GDM1 (cell line): ENCODE data around the gene ZNF646.
"Not testable (repeated sequence)": the region's sequence is repeated elsewhere in the genome, so short reads cannot be mapped to it uniquely, and the experiment has no call there.

ENCODE experiments used
- DNase-seq: peaks from one replicate; lab custom pipeline; 2025; lab: John Stamatoyannopoulos, UW

Gene ZNF646

DNA sequence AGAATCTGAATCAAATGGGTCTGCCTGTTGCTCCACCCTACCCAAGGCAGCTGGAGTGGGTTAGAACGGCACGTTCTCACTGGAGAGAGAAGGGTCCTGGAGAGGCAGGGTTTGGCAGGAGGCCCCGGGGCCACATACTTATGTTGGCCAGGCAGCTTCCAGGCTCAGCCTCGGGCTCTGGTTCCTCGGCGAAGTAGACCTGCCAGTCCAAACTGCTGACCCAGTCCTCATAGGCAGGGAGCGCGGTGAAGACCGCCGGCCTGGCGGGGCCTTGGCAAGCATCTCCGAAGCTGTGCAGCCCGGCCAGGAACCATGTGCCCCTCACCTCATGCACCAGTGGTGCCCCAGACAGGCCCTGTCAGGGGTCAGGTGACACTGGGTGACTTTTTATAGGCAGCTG, 9.8 kb downstream of the ZNF646 start:
- DNase-seq, result no peak

DNA sequence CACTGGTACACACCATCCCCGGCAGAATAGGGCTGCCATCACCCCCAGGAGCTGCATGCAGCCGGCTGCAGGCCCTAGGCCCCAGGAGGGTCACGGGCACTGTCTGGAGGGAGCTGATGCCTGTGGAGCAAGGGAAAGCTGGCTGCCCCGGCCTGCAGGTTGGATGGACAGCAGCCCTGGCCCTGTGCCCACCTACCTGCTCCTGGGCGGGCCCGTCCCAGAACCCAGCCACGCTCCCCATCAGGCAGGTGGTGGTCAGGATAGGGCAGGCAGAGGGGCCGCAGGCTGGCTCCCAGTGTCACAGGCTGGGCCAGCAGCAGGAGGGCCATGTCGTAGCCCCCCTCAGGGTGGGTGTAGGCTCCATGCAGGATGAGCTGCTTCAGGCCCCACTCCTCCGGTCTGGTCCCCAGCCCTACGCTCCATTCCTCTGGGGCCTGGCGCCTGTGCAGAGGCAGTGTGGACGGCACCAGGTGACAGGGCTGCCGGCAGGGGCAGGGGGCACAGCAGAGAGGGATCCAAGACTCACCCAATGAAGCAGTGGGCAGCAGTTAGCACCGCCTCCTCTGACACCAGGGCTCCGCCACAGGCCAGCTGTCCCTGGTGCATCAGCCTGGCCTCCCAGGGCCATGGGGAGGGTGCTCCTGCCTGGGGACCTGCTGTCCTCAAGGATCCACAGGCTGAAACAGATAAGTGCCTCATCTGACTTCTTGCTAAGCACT, 10.5 kb downstream of the ZNF646 start:
- DNase-seq, result no peak

DNA sequence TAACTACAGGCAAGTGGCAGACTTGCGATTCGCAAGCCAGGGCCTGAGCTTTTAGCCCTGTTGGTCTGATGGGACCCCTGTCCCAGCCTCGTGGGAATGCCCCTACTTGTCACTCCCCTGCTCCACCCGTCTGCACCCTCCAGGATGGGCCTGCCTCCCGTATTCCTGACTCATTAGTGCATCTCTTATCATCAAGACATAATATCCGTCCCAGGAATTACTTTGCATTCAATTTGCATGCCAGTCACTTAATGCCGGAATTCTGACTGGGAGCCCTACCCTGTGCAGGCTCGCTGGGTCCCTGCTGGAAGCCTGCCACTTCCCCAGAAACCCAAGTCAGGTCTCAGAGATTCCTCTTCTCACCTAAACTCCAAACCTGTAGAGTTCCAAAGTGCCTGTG, 11.2 kb downstream of the ZNF646 start:
- no peak for DNase-seq

DNA sequence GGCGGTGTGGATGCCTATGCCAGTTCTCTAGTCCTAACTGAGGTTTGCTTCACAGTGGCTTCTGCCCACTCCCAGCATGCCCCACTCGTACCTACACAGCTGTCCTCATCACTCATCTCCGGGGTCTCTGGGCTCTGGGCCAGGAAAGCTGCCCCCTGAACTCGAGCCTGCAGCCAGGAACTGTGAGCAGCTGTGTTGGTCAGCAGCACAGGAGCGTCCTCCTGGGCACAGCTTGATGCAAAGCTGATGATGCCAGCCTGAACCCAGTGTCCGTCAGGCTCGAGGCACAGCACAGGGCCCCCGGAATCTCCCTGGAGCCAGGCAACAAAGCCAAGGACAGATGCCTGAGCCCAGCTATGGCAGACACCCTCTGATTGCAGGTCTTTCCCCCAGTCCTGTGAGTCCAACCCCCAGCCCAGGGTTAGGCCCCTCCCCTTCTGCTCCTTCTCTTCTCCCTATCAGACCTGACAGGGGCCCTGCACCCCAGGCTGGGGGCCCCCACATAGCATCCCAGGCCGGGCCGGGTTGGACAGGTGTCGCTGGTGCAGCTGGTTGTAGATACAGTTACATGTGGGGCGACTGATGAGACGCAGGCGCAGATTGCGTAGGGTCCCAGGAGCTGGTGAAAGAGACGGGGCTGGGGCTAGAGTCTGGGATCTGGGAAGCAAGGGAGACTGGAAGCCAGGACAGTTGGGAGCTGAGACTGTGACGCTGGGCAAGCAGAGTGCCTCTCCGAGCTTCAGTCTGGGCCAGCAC, 11.8 kb downstream of the ZNF646 start:
- DNase-seq, result no peak

DNA sequence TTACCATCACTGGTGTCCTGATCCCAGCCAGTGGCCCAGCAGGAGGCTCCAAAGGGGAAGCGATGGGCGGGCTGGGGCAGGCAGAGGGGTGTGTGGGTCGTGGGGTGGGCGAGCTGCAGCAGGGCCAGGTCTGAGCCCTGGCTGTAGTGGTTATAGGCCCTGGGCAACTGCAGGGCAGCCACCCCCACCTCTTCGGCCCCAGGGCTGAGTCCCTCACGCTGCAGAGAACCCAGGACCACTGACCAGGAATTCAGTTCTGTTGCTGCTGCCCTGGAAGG, 12.3 kb downstream of the ZNF646 start:
- DNase-seq, result no peak

DNA sequence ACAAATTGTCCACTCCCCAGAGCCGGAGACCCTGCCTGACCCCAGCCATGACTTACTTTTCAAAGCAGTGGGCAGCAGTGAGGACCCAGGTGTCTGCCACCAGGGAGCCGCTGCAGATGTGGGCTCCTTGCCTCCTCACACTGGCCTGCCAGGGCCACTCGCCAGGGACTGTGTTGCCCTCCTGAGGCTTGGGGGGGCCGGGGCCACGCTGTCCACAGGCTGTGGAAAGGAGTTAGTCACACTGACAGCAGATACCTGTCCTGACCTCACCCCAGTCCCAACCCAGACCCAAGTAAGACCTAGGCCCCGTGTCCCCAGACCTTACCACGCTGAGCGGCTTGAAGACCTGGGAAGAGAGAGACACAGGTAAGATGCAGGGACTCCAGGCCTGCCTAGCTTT, 13.3 kb downstream of the ZNF646 start:
- no peak for DNase-seq

DNA sequence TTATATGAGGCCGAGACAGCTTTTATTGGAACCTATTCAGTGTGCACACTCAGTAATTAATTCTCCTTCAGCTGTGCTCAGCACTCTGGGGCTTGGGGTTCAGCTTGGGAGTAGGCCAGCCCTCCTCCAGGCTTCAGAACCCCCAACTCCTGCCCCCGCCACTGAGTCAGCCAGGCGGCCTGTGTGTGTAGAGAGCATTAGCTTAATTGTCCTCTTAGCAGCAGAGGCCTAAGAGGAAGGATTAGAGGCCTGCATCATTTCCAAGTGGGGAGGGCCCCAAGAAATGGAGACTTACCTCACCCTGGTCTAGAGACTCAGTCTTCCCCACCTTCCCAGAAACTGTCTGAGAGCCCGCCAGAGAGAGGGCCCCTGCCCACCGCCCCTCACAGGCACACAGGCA, 13.7 kb downstream of the ZNF646 start:
- DNase-seq, result no peak

DNA sequence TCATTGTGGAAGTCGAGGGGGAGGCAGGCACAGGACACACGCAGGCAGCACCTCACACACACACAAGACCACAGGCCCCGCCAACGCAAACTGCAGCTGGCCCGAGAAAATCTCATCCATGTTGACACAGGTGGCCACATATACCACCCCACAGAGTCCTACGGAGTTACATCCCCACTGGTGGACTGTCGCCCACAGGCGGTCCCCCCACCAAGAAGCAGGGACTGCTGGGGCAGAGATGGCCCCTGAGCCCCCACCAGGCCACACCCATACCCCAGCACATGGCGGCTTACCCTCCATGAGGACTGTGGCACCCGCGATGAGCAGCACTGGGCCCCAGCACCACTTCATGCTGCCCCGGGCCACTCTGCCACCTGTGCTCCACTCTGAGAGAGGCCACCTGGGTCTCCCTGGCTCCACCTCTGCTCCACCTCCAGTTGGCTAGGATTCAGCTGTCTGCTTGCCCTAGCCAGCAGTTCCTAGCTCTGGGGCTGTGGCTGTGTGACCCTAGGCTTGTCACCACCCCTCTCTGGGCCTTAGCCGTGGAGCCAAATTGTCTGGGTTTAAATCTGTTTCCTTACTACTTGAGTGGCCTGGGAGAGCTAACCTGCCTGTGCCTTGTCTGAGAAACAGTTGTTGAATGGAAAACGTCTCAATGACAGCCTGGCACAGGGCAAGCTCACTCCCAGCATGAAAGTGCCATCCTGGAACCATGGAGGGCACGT, 14.4 kb downstream of the ZNF646 start, which contains the start of gene PRSS53:
Gene PRSS53 (minus strand): TSS at position 485 of the 725 bp plus-strand sequence. CDS start 134 bp downstream, at position 351.
- no peak for DNase-seq

DNA sequence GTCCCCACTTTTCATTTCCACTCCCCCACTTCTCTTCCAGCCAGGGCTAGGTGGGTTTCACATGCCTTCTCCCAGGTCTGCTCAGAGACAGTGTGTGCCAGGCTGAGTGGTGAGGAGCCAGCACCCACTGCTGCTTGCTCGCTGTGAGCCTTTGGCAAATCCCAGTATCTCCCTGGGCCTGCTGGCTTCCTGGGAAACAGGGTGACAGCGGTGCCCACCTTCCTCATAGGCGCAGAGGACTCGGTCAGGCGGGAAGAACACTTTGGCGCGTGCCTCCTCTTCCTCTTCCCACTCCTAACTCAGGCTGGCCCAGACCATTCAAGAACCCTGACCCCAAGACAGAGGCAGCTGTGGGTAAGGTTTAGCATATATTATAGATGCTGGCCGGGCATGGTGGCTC, 15.0 kb downstream of the ZNF646 start:
- no peak for DNase-seq

DNA sequence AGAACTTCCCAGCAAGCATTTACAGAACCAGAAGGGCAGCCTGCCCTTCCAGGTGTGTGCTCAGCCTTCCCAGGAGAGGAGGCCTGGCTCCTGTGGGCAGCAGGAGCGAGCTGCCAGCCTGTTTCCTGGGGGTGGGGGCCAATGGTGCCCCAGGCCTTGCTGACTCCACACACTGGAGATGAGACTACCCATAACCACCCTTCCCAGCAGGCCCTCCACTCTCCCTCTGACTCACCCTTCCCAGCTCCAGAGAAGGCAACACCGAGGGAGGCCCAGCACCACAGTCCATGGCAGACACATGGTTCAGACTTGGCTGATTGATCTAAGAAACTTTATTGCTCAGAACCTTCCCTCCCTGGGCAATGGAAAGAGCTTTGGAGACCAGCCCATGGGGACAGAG, 16.3 kb downstream of the ZNF646 start:
- no peak for DNase-seq

DNA sequence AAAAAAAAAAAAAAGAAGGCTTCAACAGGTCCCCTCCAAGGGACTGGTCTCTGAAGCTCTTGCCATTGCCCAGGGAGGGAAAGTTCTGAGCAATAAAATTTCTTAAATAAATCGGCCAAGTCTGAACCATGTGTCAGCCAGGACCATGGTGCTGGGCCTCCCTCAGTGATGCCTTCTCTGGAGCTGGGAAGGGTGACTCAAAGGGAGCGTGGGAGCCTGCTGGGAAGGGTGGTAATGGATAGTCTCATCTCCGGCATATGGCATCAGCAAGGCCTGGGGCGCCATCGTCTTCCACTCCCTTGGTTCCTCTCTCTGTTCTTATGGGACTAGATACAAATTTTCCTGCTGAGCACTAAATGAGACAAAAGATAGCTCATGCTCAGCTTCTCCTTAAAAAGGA, 18.1 kb downstream of the ZNF646 start:
- DNase-seq, result no peak

DNA sequence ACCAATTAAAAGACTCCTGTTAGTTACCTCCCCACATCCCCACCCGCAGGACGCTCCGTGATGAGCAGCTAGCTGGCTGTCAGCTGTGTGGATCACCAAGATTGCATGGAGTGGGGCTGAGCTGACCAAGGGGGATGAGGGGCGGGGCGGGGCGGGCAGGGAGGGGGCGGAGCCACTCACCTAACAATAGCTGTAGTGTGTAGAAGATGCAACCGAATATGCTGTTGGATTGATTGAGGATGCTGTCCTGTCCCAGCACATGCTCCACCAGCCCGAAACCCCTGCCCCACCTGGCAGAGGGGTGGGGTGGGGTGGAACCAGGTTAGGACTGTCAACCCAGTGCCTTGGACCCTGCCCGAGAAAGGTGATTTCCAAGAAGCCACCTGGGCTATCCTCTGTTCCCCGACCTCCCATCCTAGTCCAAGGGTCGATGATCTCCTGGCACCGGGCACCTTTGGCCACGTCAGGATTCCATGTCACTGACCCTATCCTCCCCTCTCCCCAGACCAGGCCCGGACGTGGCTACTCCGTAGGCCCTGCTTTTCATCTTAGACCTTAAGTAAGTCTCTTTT, 19.0 kb downstream of the ZNF646 start:
- DNase-seq, result no peak

DNA sequence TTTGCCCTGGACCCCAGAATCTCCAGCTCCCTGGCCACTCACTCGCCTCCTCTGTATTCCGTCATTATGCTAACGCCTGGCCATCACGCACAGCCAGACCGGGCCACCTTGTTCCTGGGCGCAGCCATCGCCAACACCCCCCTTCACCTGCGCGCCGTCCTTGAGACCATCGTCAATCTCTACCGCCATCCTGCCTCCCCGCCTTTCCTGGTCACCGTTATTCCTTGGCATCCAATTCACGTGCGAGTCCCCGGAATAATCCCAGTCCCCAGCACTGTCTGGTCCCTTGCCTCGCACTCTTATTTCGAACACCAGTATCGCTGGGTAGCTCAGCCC, 19.8 kb downstream of the ZNF646 start:
- DNase-seq, result no peak

DNA sequence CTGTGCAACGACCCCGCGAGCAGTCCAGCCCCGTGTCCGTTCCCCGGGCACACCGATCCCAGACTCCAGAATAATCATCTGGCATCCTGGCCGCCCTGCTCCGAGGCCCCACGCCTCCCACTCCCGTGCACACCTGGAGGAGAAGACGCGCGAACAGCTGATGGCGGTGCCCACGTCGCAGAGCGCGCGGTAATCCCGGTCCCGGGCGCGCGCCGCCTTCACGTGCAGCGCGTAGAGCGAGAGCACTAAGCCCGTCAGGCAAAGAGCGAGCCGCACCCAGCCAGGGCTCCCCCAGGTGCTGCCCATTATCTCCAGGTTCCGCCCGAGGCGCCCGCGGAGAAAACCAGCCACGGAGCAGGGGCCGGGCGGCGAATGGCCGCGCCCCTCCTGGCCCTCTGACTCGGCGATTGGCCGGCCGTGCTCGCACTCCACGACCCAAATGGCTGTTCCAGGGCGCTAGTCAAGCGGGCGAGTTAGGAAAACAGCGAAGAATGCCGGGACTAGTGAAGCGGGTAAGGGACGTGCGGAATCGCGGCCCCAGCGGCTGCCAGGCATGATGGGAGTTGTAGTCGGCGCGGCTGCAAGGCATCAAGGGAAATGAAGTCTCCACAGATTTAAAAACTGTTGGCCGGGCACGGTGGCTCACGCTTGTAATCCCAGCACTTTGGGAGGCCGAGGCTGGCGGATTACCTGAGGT, 20.4 kb downstream of the ZNF646 start, which contains the start of gene VKORC1:
Gene VKORC1 (minus strand): TSS at position 374 of the 697 bp plus-strand sequence. CDS start 68 bp downstream, at position 306.
- peak; percentile 95 for DNase-seq

DNA sequence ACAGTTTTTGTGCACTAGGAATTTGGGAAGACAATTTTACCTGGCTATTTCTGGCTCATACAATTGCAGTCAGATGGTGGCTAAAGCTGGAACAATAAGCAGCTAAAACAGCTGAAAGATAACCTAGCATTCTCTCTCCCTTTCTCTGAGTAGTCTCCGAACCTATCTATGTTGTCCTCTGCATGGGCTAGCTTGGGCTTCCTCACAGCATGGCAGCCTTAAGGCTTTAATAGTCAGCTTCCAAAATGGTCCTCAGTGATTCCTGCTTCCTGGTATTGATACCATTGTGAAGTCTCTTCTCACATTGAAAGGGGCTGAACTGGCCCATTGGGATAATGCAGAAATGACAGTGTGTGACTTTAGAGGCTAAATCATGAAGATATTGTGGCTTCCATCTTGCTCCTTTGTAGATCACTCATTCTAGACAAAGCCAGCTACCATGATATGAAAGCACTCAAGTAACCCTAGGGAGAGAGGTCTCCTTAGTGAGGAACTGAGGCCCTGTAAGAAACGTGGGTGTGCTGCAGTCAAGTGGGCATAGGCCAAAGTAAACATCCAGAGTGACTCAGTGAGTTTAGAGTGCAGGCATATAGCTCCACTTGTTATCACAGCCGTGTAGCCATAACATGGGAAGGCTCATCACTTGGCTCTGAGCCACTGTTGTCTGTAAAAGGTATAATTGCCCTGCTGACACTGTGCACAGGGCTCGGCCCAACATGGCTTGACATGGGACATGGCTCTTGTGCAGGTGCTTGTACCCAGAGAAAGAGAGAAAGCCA, 25.8 kb downstream of the ZNF646 start:
- no peak for DNase-seq

DNA sequence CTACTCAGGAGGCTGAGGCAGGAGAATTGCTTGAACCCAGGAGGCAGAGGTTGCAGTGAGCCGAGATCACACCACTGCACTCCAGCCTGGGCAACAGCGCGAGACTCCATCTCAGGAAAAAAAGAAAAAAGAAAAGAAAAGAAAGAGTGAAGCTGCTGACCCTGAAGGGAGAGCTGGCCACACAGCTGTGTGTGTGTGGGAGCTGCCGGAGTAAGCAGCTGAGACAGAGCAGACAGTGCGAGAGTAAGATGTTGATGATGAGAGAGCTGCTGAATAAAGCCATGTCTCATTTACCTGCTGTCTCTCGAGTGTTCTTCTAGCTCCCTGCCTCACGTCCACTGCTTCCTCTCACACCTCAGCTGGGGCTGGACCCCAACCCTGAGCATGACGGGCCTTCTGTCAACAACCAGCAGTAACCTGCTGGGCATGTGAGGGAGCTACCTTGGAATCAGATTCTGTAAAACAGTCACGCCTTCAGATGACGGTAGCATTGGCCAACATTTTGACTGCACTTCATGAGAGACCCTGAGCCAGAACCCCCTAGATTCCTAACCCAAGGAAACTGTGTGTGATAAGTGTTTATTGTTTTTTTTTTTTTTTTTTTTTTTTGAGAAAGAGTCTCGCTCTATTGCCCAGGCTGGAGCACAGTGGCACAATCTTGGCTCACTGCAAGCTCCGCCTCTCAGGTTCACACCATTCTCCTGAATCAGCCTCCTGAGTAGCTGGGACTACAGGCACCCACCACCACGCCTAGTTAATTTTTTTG, 26.8 kb downstream of the ZNF646 start:
- not testable (repeated sequence) for DNase-seq

DNA sequence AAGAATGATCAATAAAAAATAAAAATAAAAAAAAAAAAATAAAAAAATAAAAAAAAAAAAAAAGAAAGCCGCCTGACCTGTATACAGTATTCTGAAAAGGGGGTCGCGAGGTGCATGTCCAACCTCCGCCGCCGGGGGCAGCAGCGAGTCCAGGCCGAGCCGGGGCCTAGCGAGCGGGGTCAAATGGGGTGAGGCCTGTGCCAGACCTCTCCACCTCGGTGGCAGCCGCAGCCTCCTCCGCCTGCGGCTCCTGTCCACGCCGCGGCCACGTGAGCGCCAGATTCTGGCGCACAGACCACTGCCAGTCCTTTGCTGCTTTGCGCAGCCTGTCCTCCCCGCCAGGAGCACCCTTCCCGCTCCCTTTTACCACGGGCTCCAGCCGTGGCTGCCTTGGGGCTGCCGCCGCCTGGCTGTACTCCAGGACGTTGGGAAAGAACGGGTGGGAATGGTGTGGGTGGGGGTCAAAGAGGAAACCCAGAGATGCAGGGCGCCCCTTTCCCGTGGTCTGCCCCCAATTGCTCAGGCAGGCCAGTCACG, 31.5 kb downstream of the ZNF646 start:
- DNase-seq, result peak; percentile 75

DNA sequence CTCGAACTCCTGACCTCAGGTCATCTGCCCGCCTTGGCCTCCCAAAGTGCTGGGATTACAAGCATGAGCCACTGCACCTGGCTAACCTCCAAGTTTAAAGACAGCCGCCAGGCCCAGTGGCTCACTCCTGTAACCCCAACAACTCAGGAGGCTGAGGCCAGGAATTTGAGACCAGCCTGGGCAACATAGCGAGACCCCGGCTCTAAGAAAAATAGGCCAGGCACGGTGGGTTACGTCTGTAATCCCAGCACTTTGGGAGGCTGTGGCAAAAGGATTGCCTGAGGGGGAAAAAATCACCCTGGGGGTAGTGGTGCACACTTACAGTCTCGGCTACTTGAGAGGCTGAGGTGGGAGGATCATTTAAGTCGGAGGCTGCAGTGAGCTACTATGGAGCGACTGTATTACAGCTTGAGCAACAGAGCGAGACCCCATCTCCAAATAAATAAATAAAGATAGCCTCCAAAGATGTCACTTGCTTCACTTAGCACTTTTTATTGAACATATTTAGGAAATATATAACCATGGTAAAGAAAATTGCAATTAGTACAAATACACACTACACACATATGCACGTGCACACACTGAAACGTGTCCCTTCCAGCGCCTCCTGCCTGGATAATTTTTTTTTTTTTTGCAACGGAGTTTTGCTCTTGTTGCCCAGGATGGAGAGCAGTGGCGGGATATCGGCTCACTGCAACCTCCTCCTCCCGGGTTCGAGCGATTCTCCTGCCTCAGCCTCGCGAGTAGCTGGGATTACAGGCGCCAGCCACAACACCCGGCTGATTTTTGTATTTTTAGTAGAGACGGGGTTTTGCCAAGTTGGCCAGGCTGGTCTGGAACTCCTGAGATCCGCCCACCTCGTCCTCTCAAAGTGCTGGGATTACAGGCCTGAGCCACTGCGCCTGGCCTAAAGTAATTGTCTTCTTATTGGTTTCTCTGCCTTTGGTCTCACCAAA, 32.6 kb downstream of the ZNF646 start:
- no peak for DNase-seq

DNA sequence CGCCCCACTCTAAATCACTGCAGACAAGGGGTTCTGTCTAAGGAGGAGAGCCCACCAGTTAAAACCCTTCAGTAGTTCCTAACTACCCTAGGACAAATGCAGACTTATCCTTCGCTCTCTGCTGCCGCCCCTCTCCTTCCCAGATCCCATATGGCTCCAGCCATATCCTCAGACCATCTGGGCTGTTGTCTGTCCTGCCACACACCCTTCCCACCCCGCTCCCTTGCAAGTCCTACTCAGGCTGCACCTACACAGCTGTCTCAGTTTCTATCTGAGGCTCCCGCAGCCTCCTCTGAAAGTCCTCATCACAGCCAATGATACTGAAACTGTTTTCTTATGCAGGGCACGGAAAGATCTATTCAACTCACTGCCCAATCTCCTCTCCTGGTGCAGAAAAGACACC, 33.2 kb downstream of the ZNF646 start:
- DNase-seq, result no peak
